ENCODE data around the gene CLIC5.

The CLIC5 gene

DNA sequence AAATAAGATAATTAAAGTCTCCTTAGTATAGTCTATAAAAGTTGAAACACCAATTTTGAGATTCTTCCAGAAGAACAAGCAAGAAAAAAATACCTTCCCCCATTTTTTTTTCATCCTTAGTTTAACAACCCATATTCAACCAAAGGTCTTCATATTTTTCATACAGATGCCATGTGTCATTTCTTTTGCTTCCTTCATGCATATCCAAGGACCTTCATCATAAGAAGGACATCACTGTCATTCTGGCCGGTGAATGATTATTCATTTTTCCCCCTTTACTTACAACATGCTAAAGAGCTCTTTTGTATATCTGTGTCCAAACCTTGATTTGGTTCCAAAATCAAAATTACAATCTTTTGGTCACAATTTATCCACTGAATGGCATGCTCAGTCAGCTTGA lies 21.3 kb upstream of the CLIC5 start:
- FAIRE-seq = no peak
- DNase-seq (ENCODE audit: insufficient read length, low spot score) = no peak

- DNase-seq (ENCODE audit: insufficient read length, low spot score) = no peak
- no peak for FAIRE-seq
Measured at GRCh38 chr6:46035242-46035641, 19.6 kb upstream of the CLIC5 start.

- FAIRE-seq (no peak), DNase-seq (ENCODE audit: insufficient read length, low spot score) (no peak)
Measured at GRCh38 chr6:46032110-46032998, 16.7 kb upstream of the CLIC5 start.

- no peak for DNase-seq (ENCODE audit: insufficient read length, low spot score)
- no peak for FAIRE-seq
Measured at GRCh38 chr6:46029602-46030001, 13.9 kb upstream of the CLIC5 start.

DNA sequence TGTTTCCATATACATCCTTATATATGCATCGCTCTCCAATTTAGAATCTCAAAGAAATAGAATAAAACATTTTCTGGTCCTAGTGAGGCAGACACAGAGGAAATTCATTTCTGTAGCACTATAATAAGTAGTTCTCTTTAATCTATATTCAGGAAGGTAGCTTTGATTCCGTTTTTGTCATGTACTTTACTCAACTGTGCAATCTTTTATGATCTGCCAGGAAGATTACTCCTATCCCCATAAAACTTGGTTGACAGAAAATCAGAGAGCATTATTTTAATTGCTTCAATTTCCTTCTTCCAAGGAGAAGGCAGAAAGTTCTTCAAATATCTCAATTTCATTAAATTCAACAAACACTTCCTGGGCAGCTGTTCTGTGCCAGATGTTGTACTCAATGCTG lies 10.6 kb upstream of the CLIC5 start:
- DNase-seq (ENCODE audit: insufficient read length, low spot score) (no peak), FAIRE-seq (no peak)

- no peak for DNase-seq (ENCODE audit: insufficient read length, low spot score)
- FAIRE-seq = no peak
Measured at GRCh38 chr6:46025573-46025972, 9.9 kb upstream of the CLIC5 start.

GRCh38 chr6:46024124-46024769 lies 8.6 kb upstream of the CLIC5 start:
- no peak for FAIRE-seq
- no peak for DNase-seq (ENCODE audit: insufficient read length, low spot score)

DNA sequence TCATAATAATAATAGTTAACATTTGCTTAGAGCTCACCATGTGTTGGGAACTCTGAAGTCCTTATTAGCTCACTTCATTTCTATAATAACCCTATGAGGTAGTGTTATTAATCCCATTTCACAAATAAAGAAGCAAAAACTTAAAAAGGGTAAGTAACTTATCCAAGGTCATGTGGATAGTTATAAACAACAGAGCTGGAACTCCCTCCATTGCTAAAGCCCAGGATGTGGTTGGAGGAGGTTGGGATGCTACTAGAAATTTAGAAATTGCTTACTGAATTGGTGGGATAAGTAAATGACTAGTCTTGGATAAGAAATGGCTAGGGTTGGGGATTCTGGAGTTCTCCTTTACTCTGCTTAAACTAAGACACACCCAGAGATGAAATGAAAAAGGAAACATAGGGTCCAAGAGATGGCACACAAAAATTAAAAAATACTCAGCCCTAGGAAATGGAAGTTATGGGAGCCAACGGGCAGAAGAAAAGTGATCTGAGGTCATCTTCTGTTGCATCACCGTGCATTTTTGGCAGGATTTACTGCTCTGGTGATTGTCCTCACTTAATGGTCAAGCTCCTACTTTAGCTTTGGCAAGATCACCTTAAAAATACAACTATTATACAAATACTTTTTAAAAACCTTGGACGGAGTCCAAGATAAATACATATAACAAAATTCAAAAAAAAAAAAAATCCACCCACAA lies 7.7 kb upstream of the CLIC5 start:
- DNase-seq (ENCODE audit: insufficient read length, low spot score) (no peak), FAIRE-seq (no peak)

- DNase-seq (ENCODE audit: insufficient read length, low spot score) = no peak
- no peak for FAIRE-seq
Measured at GRCh38 chr6:46022106-46022948, 6.7 kb upstream of the CLIC5 start.

DNA sequence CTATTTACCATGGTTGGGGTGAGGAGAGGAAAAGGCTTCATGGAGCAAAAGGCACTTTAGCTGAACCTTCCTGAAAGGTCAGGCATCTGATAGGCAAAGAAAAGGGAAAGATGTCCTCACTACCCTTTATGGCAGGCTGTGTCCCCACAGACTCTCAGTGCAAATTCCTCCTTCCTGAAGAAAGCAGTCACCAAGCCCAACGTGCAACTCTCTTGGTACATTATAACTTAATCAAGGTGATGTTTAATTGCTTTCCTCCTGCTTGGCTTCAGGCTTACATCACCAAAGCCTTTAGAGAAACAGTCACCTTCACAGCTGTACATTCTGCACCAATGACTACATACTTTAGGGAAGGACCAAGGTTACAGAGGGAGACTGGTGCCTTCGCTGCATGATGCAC lies 2.1 kb upstream of the CLIC5 start:
- no peak for DNase-seq (ENCODE audit: insufficient read length, low spot score)
- no peak for FAIRE-seq

GRCh38 chr6:46016063-46016608 lies 476 bp upstream of the CLIC5 start:
- FAIRE-seq = no peak

DNA sequence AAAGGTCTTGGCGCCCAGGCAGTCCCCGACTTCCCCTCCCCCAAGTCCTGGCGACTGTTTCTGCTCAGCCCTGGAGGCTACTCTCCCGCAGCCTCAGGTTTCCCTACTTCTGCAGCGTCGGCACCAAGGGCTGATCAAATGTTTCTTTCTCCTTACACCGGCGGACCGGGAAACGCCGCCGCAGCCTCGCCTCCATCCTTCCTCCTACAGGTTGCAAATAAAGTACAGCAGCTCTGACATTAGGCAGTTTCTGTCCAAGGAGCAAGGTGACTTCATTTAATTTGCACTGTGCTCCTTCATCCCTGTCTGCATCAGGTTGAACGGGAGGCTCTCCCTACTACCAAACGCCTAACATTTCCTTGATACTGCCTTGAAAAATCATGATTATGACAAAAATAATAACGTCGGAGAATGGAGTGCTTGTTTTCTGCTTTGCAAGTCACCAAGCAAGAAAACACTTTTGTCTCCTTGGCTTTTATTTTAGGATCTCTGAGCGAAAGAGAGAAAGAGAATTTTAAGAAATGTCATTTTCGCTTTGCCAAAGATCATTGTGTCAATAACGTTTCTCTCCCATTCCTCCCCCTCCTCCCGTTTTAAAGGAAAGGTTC lies 1.0 kb downstream of the CLIC5 start:
- no peak for DNase-seq (ENCODE audit: insufficient read length, low spot score)
- peak; percentile 39 for FAIRE-seq

More at GRCh38 chr6:46016063-46016608, 476 bp upstream of the CLIC5 start:
- DNase-seq (ENCODE audit: insufficient read length, low spot score) = no peak

- DNase-seq (ENCODE audit: insufficient read length, low spot score) (no peak), FAIRE-seq (no peak)
Measured at GRCh38 chr6:46014046-46014445, 1.6 kb downstream of the CLIC5 start.

GRCh38 chr6:46013639-46014038 lies 2.0 kb downstream of the CLIC5 start:
- FAIRE-seq = no peak

GRCh38 chr6:46012834-46013233 lies 2.8 kb downstream of the CLIC5 start:
- DNase-seq (ENCODE audit: insufficient read length, low spot score) (no peak), FAIRE-seq (peak; percentile 33)

More at GRCh38 chr6:46013639-46014038, 2.0 kb downstream of the CLIC5 start:
- no peak for DNase-seq (ENCODE audit: insufficient read length, low spot score)

DNA sequence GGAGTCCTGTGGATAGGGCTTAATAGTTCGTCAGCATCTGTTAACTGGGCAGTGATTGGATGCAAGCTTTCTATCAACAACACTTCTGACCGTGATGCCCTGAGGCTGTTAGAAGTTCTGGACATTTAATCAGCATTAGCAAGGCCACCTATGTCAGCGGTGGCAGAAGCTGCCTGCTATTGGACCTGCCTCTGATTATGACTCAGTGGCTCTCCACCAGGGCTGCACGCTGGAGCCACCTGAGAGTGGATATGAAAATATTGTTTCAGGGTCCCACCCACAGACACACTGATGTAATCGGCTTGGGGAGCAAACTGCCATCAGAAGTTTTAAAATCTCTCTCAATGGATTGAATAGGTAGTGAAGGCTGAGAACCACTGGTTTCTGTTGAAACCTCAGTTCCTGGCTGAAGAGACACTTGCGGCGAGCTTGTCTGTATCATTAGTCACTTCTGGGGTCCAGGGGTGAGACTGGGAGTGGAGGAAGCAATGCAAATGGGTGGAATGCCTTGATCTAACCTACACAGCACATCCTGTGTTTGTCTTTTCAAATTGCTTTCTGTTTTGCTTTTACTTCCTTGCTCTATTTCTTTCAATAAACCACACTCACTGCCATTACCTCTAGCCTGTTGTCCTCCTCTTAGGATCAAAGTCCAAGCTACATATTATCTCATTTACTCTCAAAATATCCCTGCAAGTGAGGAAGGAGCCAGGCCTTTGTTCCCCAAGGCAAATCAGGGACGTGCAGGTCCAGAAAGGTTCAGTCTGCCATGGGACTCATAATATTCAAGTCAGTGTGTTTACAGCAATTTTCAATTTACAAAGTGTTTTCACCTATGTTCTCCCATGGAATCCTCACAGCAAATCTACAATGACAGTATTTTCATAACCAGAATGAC lies 4.2 kb downstream of the CLIC5 start:
- peak; percentile 83 for DNase-seq (ENCODE audit: insufficient read length, low spot score)
- peak; percentile 99 for FAIRE-seq

GRCh38 chr6:46010771-46011170 lies 4.9 kb downstream of the CLIC5 start:
- no peak for FAIRE-seq

GRCh38 chr6:46010270-46010669 lies 5.4 kb downstream of the CLIC5 start:
- FAIRE-seq (no peak), DNase-seq (ENCODE audit: insufficient read length, low spot score) (no peak)

More at GRCh38 chr6:46010771-46011170, 4.9 kb downstream of the CLIC5 start:
- DNase-seq (ENCODE audit: insufficient read length, low spot score) = no peak

- FAIRE-seq = no peak
- DNase-seq (ENCODE audit: insufficient read length, low spot score) = no peak
Measured at GRCh38 chr6:46002264-46002663, 13.4 kb downstream of the CLIC5 start.
